GM18951 (cell line): ENCODE data around the gene HOXB7.

Source experiments
- POLR2A ChIP-seq: IDR thresholded peaks from 4 replicates; pipeline ENCODE4 v1.6.1; 2011; ENCODE audit warnings: mild to moderate bottlenecking; ENCODE audit not compliant: insufficient read length, insufficient read depth; ENCODE audit errors: extremely low read depth
- in situ Hi-C: fragments of 300-500 bp; cut with MboI; formaldehyde crosslinking; loops from one replicate; pipeline ENCODE4 v1.12.0; 2022; ENCODE audit warnings: low sequenced_read_pairs, mixed read lengths, inconsistent platforms; ENCODE audit not compliant: unreplicated experiment

The HOXB7 gene

DNA sequence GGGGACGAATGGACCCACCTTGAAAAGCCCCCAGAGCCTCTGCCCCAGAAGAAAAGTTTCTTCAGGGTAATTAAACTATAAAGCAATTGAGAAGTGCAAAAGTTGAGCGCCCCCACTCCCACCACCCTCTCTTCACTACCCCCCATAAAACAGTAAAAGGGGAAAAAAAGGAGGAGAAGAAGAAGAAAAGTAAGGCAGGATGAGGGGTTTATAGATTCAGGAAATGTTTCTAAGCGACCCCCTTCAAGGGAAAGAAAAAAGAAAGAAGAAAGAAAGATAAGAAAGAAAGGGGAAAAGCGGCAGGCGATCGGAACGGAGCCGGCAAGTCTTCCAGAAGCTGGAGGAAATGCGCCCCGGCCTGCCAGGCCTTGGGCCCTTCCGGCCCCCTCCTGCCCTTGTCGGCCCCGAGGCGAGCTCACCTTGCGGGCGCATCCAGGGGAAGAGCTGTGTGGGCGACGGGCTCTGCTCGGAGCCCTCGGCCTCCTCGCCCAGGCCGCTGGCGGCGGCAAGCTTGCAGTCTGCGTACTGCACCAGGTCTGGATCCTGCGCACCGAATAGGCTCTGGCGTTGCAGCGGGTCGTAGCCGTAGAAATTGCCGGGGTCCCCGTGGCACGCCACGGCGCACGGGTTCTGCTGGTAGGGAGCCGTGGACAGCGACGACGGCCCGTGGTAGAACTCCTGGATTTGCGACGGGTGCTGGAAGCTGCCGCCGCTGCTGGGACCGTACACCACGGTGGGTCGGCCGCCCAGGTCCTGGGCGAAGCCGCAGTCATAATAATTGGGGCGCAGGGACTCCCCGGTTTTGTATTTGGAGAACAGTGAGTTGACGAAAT lies 3.3 kb upstream of the HOXB7 start:
- no peak for TF ChIP-seq POLR2A
- in situ Hi-C loops, result no loop called here

GRCh38 chr17:48612854-48613691 lies 2.3 kb upstream of the HOXB7 start:
- no peak for TF ChIP-seq POLR2A
- in situ Hi-C loops, result no loop called here

DNA sequence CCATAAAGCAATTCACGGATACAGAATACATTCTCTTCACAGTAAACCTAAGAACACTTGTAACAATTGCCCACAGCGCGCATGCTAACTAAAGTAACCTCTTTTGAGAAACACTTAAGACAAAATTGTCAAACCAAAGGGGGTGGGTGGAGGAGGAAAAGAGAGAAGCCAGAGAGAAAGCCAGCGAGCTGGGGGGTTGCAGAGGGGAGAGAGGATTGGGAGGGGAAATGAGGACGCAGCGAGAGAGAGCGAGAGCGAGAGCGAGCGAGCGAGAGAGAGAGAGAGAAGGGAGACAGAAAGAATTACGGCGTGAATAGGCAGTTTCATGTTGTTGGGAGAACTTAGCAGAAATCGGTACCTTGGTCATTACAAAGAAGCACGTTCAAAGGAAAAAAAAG lies 1.6 kb upstream of the HOXB7 start:
- TF ChIP-seq POLR2A, result no peak
- in situ Hi-C loops, result no loop called here

DNA sequence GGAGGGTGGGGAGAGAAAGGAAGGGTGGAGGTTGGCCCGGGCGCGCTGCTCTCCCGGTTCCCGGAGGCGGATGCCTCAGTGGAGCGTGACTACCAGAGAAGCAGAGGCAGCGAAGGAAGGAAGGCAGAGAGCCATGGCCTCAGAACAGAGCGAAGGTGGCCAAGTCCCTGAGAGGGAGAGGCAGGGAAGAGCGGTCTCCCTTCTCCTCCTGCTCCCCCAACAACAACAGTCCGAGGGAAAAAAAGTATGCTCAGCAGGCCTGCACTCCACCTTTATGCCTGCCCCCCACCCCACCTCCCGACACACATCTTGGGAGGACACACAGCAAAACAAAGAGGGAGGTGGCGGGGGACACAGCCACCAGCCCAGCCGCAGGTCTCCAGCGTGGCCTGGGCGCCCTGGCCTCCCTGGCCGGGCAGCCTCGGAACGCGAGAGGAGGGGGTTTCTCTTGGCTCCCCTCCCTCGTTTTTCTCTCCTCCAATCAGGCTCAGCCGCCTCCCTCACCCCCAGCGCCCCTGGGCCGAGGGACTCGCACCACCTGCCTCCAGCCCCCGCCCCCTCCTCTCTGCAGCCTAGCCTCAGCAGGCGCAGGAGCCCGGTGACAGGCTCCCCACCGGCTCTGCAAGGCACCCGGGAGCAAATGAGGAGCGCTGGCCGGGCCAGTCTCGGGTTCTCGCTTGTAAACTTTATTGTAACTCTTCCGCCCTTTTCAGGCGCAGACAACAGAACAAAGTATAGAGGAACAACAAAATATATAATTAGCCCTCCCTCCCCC lies 1.1 kb upstream of the HOXB7 start:
- TF ChIP-seq POLR2A, result peak; percentile 22
- in situ Hi-C loops, result no loop called here

DNA sequence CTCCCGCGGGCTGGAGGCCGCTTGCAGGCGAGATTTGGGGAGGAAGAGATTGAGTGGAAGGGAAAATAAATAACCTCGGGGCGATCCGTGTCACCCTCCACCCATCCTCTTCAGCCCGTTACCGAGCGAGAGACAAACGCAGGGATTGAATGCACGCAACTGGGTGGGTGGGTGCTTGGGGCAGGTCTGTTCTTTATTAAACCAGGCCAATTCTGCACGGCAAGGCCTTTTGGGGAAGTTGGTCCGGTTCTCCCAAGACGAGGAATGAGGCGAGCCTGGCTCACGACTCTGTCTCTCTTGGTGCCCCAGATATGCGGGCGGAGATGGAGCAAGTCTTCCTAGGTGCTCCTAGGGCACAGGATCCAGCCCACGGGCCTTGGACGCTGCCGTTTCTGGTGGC lies 396 bp upstream of the HOXB7 start:
- in situ Hi-C loops, result no loop called here

DNA sequence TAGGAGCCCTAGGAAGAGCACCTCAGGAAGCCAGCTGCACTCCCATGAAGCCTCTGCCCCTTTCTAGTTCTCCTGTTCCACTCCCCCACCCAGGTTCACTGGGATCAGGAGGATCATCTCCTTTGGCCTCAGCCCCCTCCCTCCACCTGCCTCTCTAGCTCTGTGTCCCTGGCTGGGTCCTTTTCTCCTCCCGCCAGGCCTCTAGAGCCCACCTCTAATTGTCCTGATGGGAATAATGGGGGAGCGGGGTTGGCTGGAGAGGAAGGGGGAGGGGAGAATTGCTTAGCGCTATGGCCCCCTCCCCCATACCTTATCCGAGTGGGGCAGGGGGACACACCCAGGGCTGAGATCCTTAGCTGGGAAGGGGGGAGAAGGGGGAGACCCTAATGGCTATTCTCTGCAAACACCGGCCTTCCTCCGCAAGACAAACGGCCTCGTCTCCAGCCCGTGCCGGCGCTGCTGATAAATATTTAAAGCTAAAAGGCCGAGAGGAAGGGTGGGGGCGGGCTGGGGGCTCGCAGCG lies 997 bp downstream of the HOXB7 start:
- TF ChIP-seq POLR2A, result no peak
- in situ Hi-C loops, result no loop called here

More for the DNA sequence above, 396 bp upstream of the HOXB7 start:
- TF ChIP-seq POLR2A, result no peak

- in situ Hi-C loops, result no loop called here
- no peak for TF ChIP-seq POLR2A
These were observed 1.8 kb downstream of the HOXB7 start for GRCh38 chr17:48609033-48609432.

GRCh38 chr17:48608494-48608834 lies 2.4 kb downstream of the HOXB7 start:
- no peak for TF ChIP-seq POLR2A
- in situ Hi-C loops, result no loop called here

DNA sequence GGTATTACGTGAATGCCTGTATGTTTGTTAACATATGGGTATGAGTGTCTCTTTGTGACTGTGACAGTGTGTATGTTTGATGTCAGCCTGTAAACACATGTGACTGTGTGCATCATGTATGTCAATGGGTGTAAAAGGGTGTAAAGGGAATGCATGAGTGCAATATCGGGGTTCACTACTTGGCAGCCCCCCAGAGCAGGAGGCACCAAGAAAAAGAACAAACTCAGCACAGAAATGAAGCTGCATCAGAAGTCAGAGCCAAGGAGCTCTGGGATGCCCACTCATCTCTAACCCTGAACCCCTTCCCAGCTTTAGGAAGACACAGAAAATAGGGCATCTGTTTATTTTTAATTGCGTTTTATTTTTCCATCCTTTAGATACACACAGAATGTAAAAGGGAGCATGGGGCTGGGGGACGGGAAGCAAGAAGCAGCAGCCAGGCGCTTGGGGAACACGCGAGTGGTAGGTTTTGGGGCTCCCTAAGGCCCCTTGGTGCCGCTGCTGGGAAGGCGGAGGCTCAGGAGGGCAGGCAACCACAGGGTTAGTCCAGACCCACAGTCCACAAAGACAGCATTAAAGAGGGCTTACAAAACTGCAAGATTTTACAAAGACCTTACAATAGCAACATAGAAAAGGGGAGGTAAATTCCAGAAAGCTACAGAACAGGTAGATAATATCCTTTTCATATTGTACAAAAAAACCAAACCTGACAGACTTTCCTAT lies 3.8 kb downstream of the HOXB7 start:
- in situ Hi-C loops, result no loop called here
- no peak for TF ChIP-seq POLR2A

- no peak for TF ChIP-seq POLR2A
- in situ Hi-C loops, result no loop called here
These were observed 4.6 kb downstream of the HOXB7 start for GRCh38 chr17:48605991-48606891.

DNA sequence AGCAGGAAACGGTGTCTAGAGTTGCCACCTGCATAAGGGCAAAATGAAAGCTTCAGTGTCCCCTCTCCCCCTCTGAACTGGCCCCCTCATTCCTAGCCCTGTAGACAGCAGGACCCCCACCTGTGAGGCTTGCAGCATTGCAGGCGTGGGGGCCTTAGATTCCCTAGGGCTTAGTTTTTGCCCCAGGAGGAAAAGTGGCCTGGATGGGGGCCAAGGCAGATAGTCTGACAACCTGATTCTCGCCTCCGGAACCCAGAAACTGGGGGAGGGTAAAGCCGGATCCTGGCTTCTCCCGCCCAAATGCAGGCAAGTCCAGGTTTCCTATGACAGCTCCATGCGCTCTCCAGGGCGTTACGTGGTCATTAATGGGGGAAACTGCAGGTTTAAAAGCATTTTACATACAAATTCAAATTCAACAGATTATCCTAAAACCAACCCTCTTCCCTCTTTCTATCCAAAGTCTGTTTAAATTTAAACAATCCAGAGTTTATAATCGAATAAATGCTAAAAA lies 5.4 kb downstream of the HOXB7 start:
- in situ Hi-C loops, result no loop called here
- no peak for TF ChIP-seq POLR2A
